GM23248 (cell line): ENCODE measurements around the gene TOR3A.

ENCODE experiments used
- EZH2 ChIP-seq: fragments of 200-600 bp; sonication (generic); IDR thresholded peaks from 2 replicates; pipeline ENCODE4 v1.6.1; 2018; ENCODE audit warnings: antibody characterized with exemption, mild to moderate bottlenecking; ENCODE audit not compliant: insufficient read depth, poor library complexity, severe bottlenecking
- EZH2phosphoT487 ChIP-seq: fragments of 200-600 bp; sonication (generic); IDR thresholded peaks from 2 replicates; pipeline ENCODE4 v1.6.1; 2018; ENCODE audit warnings: antibody characterized with exemption, moderate library complexity, mild to moderate bottlenecking, low read depth; ENCODE audit not compliant: insufficient read depth

DNA sequence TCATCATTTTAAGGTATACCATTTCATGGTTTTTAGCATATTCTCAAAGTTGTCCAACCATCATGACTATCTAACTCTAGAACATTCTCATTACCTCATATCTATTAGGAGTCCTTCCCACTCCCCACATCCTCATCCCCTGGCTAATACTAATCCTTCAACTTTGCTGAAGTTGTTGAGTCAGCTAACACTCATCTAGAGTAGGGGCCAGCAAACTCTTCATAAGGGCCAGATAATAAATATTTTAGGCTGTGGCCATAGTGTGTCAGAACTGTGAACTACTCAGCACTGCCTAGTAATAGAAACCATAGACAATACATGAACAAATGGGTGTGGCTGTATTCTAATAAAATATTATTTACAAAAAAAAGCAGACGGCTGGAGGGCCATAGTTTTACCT is 43.0 kb downstream of the TOR3A start:
- TF ChIP-seq EZH2phosphoT487, result no peak
- TF ChIP-seq EZH2, result no peak
